ENCODE measurements around the gene CALHM6. TPM values are rescaled to one million over a fixed set of nuclear protein-coding genes. Genes with fewer than 3 reads are reported as not detected.

Gene CALHM6
- total and polyA plus RNA-seq, 9 of the 15 experiments (the other 6 are each of a cell fraction or from before 2014, with no cell fraction given), result 0.24 TPM; not detected in 8

- peak; percentile 86 for TF ChIP-seq TEAD4 (IDR thresholded peaks at IDR 0.05; ENCODE audit: low read length)
- TF ChIP-seq TEAD4 (CRISPR knock-in tag; IDR thresholded peaks at IDR 0.05; ENCODE audit: borderline replicate concordance), result no peak
- no peak for TF ChIP-seq RNF2 (IDR thresholded peaks at IDR 0.05)
- TF ChIP-seq MTA1 (IDR thresholded peaks at IDR 0.05; ENCODE audit: borderline replicate concordance), result no peak
- no peak for TF ChIP-seq BCL6 (CRISPR knock-in tag; IDR thresholded peaks at IDR 0.05)
- TF ChIP-seq ZBTB2 (IDR thresholded peaks at IDR 0.05), result no peak; the same call in 1 of the 2 replicates
- TF ChIP-seq SOX6 (IDR thresholded peaks at IDR 0.05), result peak; percentile 97
- 0 out of 2 replicates have a peak, but pooled peaks have one; percentile 15 for TF ChIP-seq NCOA1 (IDR thresholded peaks at IDR 0.05; ENCODE audit: low read depth)
- no peak for TF ChIP-seq HOMEZ (CRISPR knock-in tag; IDR thresholded peaks at IDR 0.05)
- TF ChIP-seq TFAM (CRISPR knock-in tag; conservative IDR thresholded peaks at IDR 0.05), result no peak
- TF ChIP-seq CLOCK (CRISPR knock-in tag; IDR thresholded peaks at IDR 0.05; ENCODE audit: borderline replicate concordance), result no peak
- TF ChIP-seq MAFF (IDR thresholded peaks at IDR 0.05; ENCODE audit: low read length), result peak; percentile 53; the same call in 1 of the 2 replicates
- no peak for TF ChIP-seq SAFB (IDR thresholded peaks at IDR 0.05; ENCODE audit: borderline replicate concordance, low read depth, low read length)
- no peak; the same call in 1 of the 2 replicates for TF ChIP-seq ZKSCAN8 (CRISPR knock-in tag; IDR thresholded peaks at IDR 0.05)
- TF ChIP-seq ZNF717 (CRISPR knock-in tag; IDR thresholded peaks at IDR 0.05), result no peak
- no peak for TF ChIP-seq CTCFL (IDR thresholded peaks at IDR 0.05; ENCODE audit: borderline replicate concordance, insufficient read depth, low read depth, low read length, poor library complexity, severe bottlenecking)
- TF ChIP-seq IFI16 (CRISPR knock-in tag; IDR thresholded peaks at IDR 0.05), result no peak
- TF ChIP-seq DMBX1 (CRISPR knock-in tag; IDR thresholded peaks at IDR 0.05; ENCODE audit: borderline replicate concordance), result no peak
- peak; percentile 89 for TF ChIP-seq CEBPB (tag; IDR thresholded peaks at IDR 0.05)
Observed at GRCh38 chr6:116492331-116493067, 31.3 kb downstream of the CALHM6 start (continued).
